ENCODE measurements around the gene SMPD2.

GRCh38 chr6:109483735-109484057 is 43.2 kb downstream of the SMPD2 start:
- TF ChIP-seq CTCF (tag by site-specific recombination; IDR thresholded peaks at IDR 0.05) (no peak), ZBTB6 (tag by site-specific recombination; IDR thresholded peaks at IDR 0.05) (no peak), ZNF24 (tag by site-specific recombination; IDR thresholded peaks at IDR 0.05) (no peak)

Measured in HEK293 (cell line).